Measurements from ENCODE around the gene HYAL4. TPM values are rescaled to one million over a fixed set of nuclear protein-coding genes. Genes with fewer than 3 reads are reported as not detected.
"Not testable (repeated sequence)": the region's sequence is repeated elsewhere in the genome, so short reads cannot be mapped to it uniquely, and the experiment has no call there.

The HYAL4 gene
- total and polyA plus RNA-seq, 2 donors from 2014 or later = 0.24 TPM; not detected in 1

DNA sequence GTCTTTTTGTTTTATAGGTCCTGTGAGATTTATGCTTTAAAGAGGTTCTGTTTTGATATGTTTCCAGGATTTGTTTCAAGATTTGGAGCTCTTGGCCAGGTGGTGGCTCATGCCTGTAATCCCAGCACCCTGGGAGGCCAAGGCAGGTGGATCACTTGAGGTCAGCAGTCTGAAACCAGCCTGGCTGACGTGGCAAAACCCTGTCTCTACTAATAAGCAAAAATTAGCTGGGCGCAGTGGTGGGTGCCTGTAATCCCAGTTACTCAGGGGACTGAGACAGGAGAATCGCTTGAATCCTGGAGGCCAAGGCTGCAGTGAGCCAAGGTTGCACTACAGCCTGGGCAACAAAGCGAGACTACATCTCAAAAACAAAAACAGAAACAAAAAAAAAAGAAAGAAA, 8.3 kb upstream of the HYAL4 start:
- TF ChIP-seq, protein P1, sequence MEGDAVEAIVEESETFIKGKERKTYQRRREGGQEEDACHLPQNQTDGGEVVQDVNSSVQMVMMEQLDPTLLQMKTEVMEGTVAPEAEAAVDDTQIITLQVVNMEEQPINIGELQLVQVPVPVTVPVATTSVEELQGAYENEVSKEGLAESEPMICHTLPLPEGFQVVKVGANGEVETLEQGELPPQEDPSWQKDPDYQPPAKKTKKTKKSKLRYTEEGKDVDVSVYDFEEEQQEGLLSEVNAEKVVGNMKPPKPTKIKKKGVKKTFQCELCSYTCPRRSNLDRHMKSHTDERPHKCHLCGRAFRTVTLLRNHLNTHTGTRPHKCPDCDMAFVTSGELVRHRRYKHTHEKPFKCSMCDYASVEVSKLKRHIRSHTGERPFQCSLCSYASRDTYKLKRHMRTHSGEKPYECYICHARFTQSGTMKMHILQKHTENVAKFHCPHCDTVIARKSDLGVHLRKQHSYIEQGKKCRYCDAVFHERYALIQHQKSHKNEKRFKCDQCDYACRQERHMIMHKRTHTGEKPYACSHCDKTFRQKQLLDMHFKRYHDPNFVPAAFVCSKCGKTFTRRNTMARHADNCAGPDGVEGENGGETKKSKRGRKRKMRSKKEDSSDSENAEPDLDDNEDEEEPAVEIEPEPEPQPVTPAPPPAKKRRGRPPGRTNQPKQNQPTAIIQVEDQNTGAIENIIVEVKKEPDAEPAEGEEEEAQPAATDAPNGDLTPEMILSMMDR (IDR thresholded peaks at IDR 0.05; ENCODE audit: borderline replicate concordance, extremely low read depth, insufficient read depth) = no peak

DNA sequence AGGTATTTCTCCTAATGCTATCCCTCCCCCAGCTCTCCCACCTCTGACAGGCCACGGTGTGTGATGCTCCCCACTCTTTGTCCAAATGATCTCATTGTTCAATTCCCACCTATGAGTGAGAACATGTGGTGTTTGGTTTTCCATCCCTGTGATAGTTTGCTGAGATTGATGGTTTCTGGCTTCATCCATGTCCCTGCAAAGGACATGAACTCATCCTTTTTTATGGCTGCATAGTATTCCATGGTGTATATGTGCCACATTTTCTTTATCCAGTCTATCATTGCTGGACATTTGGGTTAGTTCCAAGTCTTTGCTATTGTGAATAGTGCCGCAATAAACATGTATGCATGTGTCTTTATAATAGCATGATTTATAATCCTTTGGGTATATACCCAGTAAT, 5.9 kb upstream of the HYAL4 start:
- H3K27me3 ChIP-seq (ENCODE audit: control insufficient read depth, insufficient read depth, low read length); H3K4me1 ChIP-seq (ENCODE audit: control insufficient read depth in 2 of 3, insufficient read depth in 2 of 3, low read depth in 1 of 3, low read length in 3 of 3); H3K36me3 ChIP-seq (ENCODE audit: control insufficient read depth in 2 of 3, insufficient read depth in 3 of 3, low read length in 3 of 3); DNase-seq; H3K9me3 ChIP-seq (ENCODE audit: control insufficient read depth in 2 of 3, insufficient read depth in 1 of 3, low read length in 3 of 3); H3K27ac ChIP-seq (ENCODE audit: low read depth in 2 of 2, low read length in 2 of 2); FAIRE-seq; H3K9ac ChIP-seq (ENCODE audit: low read length in 3 of 3); intact Hi-C loops (cut with DNase I); H3K4me3 ChIP-seq (ENCODE audit: low read length in 3 of 3): not testable (repeated sequence)

More for the DNA sequence above, 8.3 kb upstream of the HYAL4 start:
- Histone ChIP-seq H3K4me1 (ENCODE audit: control insufficient read depth in 2 of 3, insufficient read depth in 2 of 3, low read depth in 1 of 3, low read length in 3 of 3) (no peaks in the 10 kb centered on the region), H3K9me3 (ENCODE audit: control insufficient read depth in 2 of 3, insufficient read depth in 1 of 3, low read length in 3 of 3) (no peaks in the 10 kb centered on the region), H3K4me3 (ENCODE audit: low read length in 3 of 3) (no peak overlapping the region), H3K9ac (ENCODE audit: low read length in 3 of 3) (no peak overlapping the region), H3K36me3 (ENCODE audit: control insufficient read depth in 2 of 3, insufficient read depth in 3 of 3, low read length in 3 of 3) (no peaks in the 10 kb centered on the region), H3K27me3 (ENCODE audit: control insufficient read depth, insufficient read depth, low read length) (no peaks in the 10 kb centered on the region), H3K27ac (ENCODE audit: low read depth in 2 of 2, low read length in 2 of 2) (no peak overlapping the region)
- DNase-seq = no peak
- intact Hi-C loops (cut with DNase I) = no loop called here
- no peak for FAIRE-seq

DNA sequence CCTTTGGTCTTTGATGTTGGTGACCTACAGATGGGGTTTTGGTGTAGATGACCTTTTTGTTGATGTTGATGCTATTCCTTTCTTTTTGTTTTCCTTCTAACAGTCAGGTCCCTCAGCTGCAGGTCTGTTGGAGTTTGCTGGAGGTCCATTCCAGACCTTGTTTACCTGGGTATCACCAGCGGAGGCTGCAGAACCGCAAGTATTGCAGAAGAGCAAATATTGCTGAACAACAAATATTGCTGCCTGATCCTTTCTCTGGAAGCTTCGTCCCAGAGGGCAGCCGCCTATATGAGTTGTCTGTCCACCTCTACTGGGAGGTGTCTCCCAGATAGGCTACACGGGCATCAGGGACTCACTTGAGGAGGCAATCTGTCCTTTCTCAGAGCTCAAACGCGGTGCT, 827 bp upstream of the HYAL4 start:
- H3K4me1 ChIP-seq (ENCODE audit: control insufficient read depth in 2 of 3, insufficient read depth in 2 of 3, low read depth in 1 of 3, low read length in 3 of 3); H3K9ac ChIP-seq (ENCODE audit: low read length in 3 of 3); H3K36me3 ChIP-seq (ENCODE audit: control insufficient read depth in 2 of 3, insufficient read depth in 3 of 3, low read length in 3 of 3); H3K4me3 ChIP-seq (ENCODE audit: low read length in 3 of 3); H3K27me3 ChIP-seq (ENCODE audit: control insufficient read depth, insufficient read depth, low read length); H3K9me3 ChIP-seq (ENCODE audit: control insufficient read depth in 2 of 3, insufficient read depth in 1 of 3, low read length in 3 of 3); FAIRE-seq; intact Hi-C loops (cut with DNase I); H3K27ac ChIP-seq (ENCODE audit: low read depth in 2 of 2, low read length in 2 of 2); DNase-seq: not testable (repeated sequence)

DNA sequence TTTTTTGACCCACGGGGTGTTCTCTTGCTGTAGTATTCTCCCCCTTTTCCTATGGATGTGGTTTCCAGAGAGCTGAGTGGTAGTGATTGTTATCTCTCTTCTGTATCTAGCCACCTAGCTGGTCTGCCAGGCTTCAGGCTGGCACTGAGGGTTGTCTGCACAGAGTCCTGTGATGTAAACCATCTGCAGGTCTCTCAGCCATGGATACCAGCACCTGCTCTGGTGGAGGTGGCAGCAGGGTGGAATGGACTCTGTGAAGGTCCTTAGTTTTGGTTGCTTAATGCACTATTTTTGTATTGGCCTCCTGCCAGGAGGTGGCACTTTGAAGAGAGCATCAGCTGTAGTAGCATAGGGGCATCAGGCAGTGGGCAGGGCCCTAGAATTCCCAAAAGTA, 851 bp downstream of the HYAL4 start:
- TF ChIP-seq, protein P1 (IDR thresholded peaks at IDR 0.05; ENCODE audit: borderline replicate concordance, extremely low read depth, insufficient read depth) = no peak
- Histone ChIP-seq H3K9me3 (ENCODE audit: control insufficient read depth in 2 of 3, insufficient read depth in 1 of 3, low read length in 3 of 3) (no peaks in the 10 kb centered on the region), H3K36me3 (ENCODE audit: control insufficient read depth in 2 of 3, insufficient read depth in 3 of 3, low read length in 3 of 3) (no peaks in the 10 kb centered on the region), H3K4me1 (ENCODE audit: control insufficient read depth in 2 of 3, insufficient read depth in 2 of 3, low read depth in 1 of 3, low read length in 3 of 3) (no peaks in the 10 kb centered on the region), H3K27ac (ENCODE audit: low read depth in 2 of 2, low read length in 2 of 2) (no peak overlapping the region), H3K4me3 (ENCODE audit: low read length in 3 of 3) (no peak overlapping the region), H3K9ac (ENCODE audit: low read length in 3 of 3) (no peak overlapping the region), H3K27me3 (ENCODE audit: control insufficient read depth, insufficient read depth, low read length) (no peaks in the 10 kb centered on the region)
- DNase-seq (no peak), FAIRE-seq (no peak)
- intact Hi-C loops (cut with DNase I) = no loop called here
